ENCODE measurements around the gene SPRR1B.
"Not testable (repeated sequence)": the region's sequence is repeated elsewhere in the genome, so short reads cannot be mapped to it uniquely, and the experiment has no call there.

SPRR1B gene

GRCh38 chr1:153040950-153041631 is 10.1 kb downstream of the SPRR1B start, which contains the start of gene SPRR2D:
TSS of gene SPRR2D (minus strand) at chr1:153041120. CDS start at chr1:153040346, 774 bp downstream.
- Histone ChIP-seq H3K4me1 (no peaks in the 10 kb centered on the region), H3K27me3 (no peaks in the 10 kb centered on the region), H3K36me3 (no peaks in the 10 kb centered on the region), H3K9me3 (no peaks in the 10 kb centered on the region), H3K27ac (no peak within 1 kb of the TSS), H3K4me3 (no peak within 1 kb of the TSS)
- TF ChIP-seq CTCF (IDR thresholded peaks at IDR 0.05), result no peak
- no peak for DNase-seq
- intact Hi-C loops (cut with DNase I; ENCODE audit: low total_unique reads), result no loop called here

- intact Hi-C loops (cut with DNase I; ENCODE audit: low total_unique reads), result no loop called here
- no peak for DNase-seq
- no peak for TF ChIP-seq CTCF (IDR thresholded peaks at IDR 0.05)
- Histone ChIP-seq H3K27ac (no peak overlapping the region), H3K4me3 (no peak overlapping the region), H3K9me3 (peaks cover 0 to 2% (median 0%) of the 10 kb centered on the region in 3 donors), H3K36me3 (no peaks in the 10 kb centered on the region), H3K27me3 (no peaks in the 10 kb centered on the region), H3K4me1 (no peaks in the 10 kb centered on the region)
Measured at GRCh38 chr1:153049211-153049610, 18.2 kb downstream of the SPRR1B start.

GRCh38 chr1:153056111-153056510 is 25.1 kb downstream of the SPRR1B start:
- DNase-seq; H3K27me3 ChIP-seq; intact Hi-C loops (cut with DNase I; ENCODE audit: low total_unique reads); H3K27ac ChIP-seq; H3K9me3 ChIP-seq; H3K4me1 ChIP-seq; H3K36me3 ChIP-seq; H3K4me3 ChIP-seq: not testable (repeated sequence)

- no peak for DNase-seq
- TF ChIP-seq CTCF (IDR thresholded peaks at IDR 0.05), result no peak
- H3K4me1 ChIP-seq, result no peaks in the 10 kb centered on the region
- no peaks in the 10 kb centered on the region for H3K9me3 ChIP-seq
- no peaks in the 10 kb centered on the region for H3K36me3 ChIP-seq
- no peak within 1 kb of the TSS for H3K27ac ChIP-seq
- no peak within 1 kb of the TSS for H3K4me3 ChIP-seq
- no peaks in the 10 kb centered on the region for H3K27me3 ChIP-seq
- intact Hi-C loops (cut with DNase I; ENCODE audit: low total_unique reads), result no loop called here
Measured at GRCh38 chr1:153057375-153057774, 26.4 kb downstream of the SPRR1B start, which contains the start of gene SPRR2A. TSS of gene SPRR2A (minus strand) at chr1:153057512. CDS start at chr1:153056735, 777 bp downstream.

GRCh38 chr1:153058154-153058553 is 27.2 kb downstream of the SPRR1B start:
- no peaks in the 10 kb centered on the region for H3K36me3 ChIP-seq
- DNase-seq, result no peak
- no peak for TF ChIP-seq CTCF (IDR thresholded peaks at IDR 0.05)
- H3K9me3 ChIP-seq, result no peaks in the 10 kb centered on the region
- H3K4me3 ChIP-seq, result no peak overlapping the region
- no peak overlapping the region for H3K27ac ChIP-seq
- intact Hi-C loops (cut with DNase I; ENCODE audit: low total_unique reads), result no loop called here
- no peaks in the 10 kb centered on the region for H3K27me3 ChIP-seq
- no peaks in the 10 kb centered on the region for H3K4me1 ChIP-seq

- no peaks in the 10 kb centered on the region for H3K9me3 ChIP-seq
- no peak for TF ChIP-seq CTCF (IDR thresholded peaks at IDR 0.05)
- no peak overlapping the region for H3K27ac ChIP-seq
- no peak overlapping the region for H3K4me3 ChIP-seq
- H3K36me3 ChIP-seq, result no peaks in the 10 kb centered on the region
- DNase-seq, result no peak
- H3K27me3 ChIP-seq, result no peaks in the 10 kb centered on the region
- no peaks in the 10 kb centered on the region for H3K4me1 ChIP-seq
- intact Hi-C loops (cut with DNase I; ENCODE audit: low total_unique reads), result no loop called here
Measured at GRCh38 chr1:153058826-153059784, 28.1 kb downstream of the SPRR1B start.

Data from tibial artery (tissue), 4 donors.